Measurements from ENCODE around the gene ZNF471. TPM values are rescaled to one million over a fixed set of nuclear protein-coding genes. Genes with fewer than 3 reads are reported as not detected.

ZNF471 gene
- not detected in 2 replicates for total RNA-seq (2016; rRNA removed; fragmentation: Illumina TruSeq; extraction: Trizol)
- total RNA-seq (2016; cell fraction: cytosol; rRNA removed; fragmentation: Illumina TruSeq; extraction: Trizol; ENCODE audit: low read depth) = not detected in 2 replicates
- total RNA-seq (2016; cell fraction: insoluble cytoplasmic fraction; rRNA removed; fragmentation: Illumina TruSeq; extraction: Trizol) = not detected in 2 replicates
- not detected in 2 replicates for total RNA-seq (2016; cell fraction: membrane; rRNA removed; fragmentation: Illumina TruSeq; extraction: Trizol)
- not detected in 2 replicates for total RNA-seq (2016; cell fraction: nucleus; rRNA removed; fragmentation: Illumina TruSeq; extraction: Trizol)
- polyA plus RNA-seq (2011; rRNA removed) = not detected in 2 replicates
- polyA plus RNA-seq (2011; cell fraction: cytosol; rRNA removed) = not detected in 2 replicates
- polyA plus RNA-seq (2011; cell fraction: nucleus; rRNA removed) = not detected in 2 replicates
- polyA plus RNA-seq (2012) = not detected in 2 replicates
- not detected in 2 replicates for polyA plus RNA-seq (2016; cell fraction: cytosol; fragmentation: Illumina TruSeq; extraction: Trizol; ENCODE audit: low read depth)
- not detected in 2 replicates for polyA plus RNA-seq (2016; cell fraction: insoluble cytoplasmic fraction; fragmentation: Illumina TruSeq; extraction: Trizol; ENCODE audit: low read depth)
- polyA plus RNA-seq (2016; cell fraction: membrane; fragmentation: Illumina TruSeq; extraction: Trizol; ENCODE audit: low read depth) = not detected in 2 replicates
- polyA plus RNA-seq (2016; cell fraction: nucleus; fragmentation: Illumina TruSeq; extraction: Trizol; ENCODE audit: insufficient read depth, low read depth) = not detected in 2 replicates
- not detected in 2 replicates for polyA minus RNA-seq (2011; rRNA and poly(A)+ RNA removed; ENCODE audit: low replicate concordance)
- polyA minus RNA-seq (2011; cell fraction: cytosol; rRNA and poly(A)+ RNA removed) = not detected in 2 replicates
- not detected in 2 replicates for polyA minus RNA-seq (2011; cell fraction: nucleus; rRNA and poly(A)+ RNA removed)
- not detected for Bru-seq, nascent RNA
- not detected for BruChase-seq, experiment 1, labeled RNA remaining after a 6-hour chase
- not detected for BruChase-seq, experiment 2, labeled RNA remaining after a 2-hour chase
- long read RNA-seq, experiment 1 = 0 reads
- long read RNA-seq, experiment 2 = 0 reads

- no peaks in the 10 kb centered on the region for H4K20me1 ChIP-seq (ENCODE audit: insufficient read depth, low read length)
- CTCF ChIA-PET (ENCODE audit: low intra/inter-chr PET ratio, low total read pairs) = no interaction called here
- intact Hi-C loops (cut with micrococcal nuclease; ENCODE audit: unreplicated experiment) (no loop called here), in situ Hi-C loops (cut with HindIII; ENCODE audit: extremely low pct_ligation_motif_present, low pct_unique_long_range_greater_than_20kb) (no loop called here)
- H3K79me2 ChIP-seq (ENCODE audit: insufficient read depth, low read length) = no peaks in the 10 kb centered on the region
- peaks cover 92% of the 10 kb centered on the region for H3K9me3 ChIP-seq (ENCODE audit: low read length)
- DNase-seq (ENCODE audit: low spot score) (no peak), FAIRE-seq (no peak), ATAC-seq (no peak)
- POLR2A ChIA-PET = no interaction called here
- WGBS (ENCODE audit: low lambda C conversion rate) = 67% methylated on average over 66 of the region's 74 CpGs
- H3K27ac ChIP-seq (ENCODE audit: extremely low read length, insufficient read depth, low read length) = no peak within 1 kb of the TSS
- no peak within 1 kb of the TSS for H3K4me3 ChIP-seq (replicated peaks in 1 of 3; ENCODE audit: insufficient read depth in 1 of 3, low read depth in 2 of 3, low read length in 3 of 3)
- no peaks in the 10 kb centered on the region for H3K4me1 ChIP-seq (ENCODE audit: insufficient read depth, low read length)
- BruUV-seq (replicated peaks) = no TSS peak
- no peak within 1 kb of the TSS for H3K4me2 ChIP-seq (ENCODE audit: low read depth, low read length)
- no peak within 1 kb of the TSS for H2AFZ ChIP-seq (ENCODE audit: low read length)
- H3K9ac ChIP-seq (ENCODE audit: insufficient read depth, low read depth, low read length) = no peak within 1 kb of the TSS
- H3K36me3 ChIP-seq (replicated peaks in 1 of 2; ENCODE audit: control insufficient read depth in 1 of 2, insufficient read depth in 2 of 2, low read length in 2 of 2) = no peaks in the 10 kb centered on the region
- H3K27me3 ChIP-seq (ENCODE audit: control insufficient read depth in 1 of 2, insufficient read depth in 2 of 2, low read length in 2 of 2) = no peaks in the 10 kb centered on the region
- TF ChIP-seq SAFB2 (CRISPR knock-in tag; IDR thresholded peaks at IDR 0.05; ENCODE audit: borderline replicate concordance, low read depth) (no peak), SMC3 (IDR thresholded peaks at IDR 0.05; ENCODE audit: low read length) (no peak)
These were observed at the start of gene ZNF471 for GRCh38 chr19:56507446-56508289. Gene ZNF471 (plus strand): TSS chr19:56507855. CDS start chr19:56511572, 3,717 bp downstream.

- Histone ChIP-seq H3K36me3 (replicated peaks in 1 of 2; ENCODE audit: control insufficient read depth in 1 of 2, insufficient read depth in 2 of 2, low read length in 2 of 2) (no peaks in the 10 kb centered on the region), H3K4me3 (replicated peaks in 1 of 3; ENCODE audit: insufficient read depth in 1 of 3, low read depth in 2 of 3, low read length in 3 of 3) (no peak overlapping the region), H3K9ac (ENCODE audit: insufficient read depth, low read depth, low read length) (no peak overlapping the region), H3K79me2 (ENCODE audit: insufficient read depth, low read length) (no peaks in the 10 kb centered on the region), H3K4me2 (ENCODE audit: low read depth, low read length) (no peak overlapping the region), H3K9me3 (ENCODE audit: low read length) (peaks cover 92% of the 10 kb centered on the region), H4K20me1 (ENCODE audit: insufficient read depth, low read length) (no peaks in the 10 kb centered on the region), H3K4me1 (ENCODE audit: insufficient read depth, low read length) (no peaks in the 10 kb centered on the region), H2AFZ (ENCODE audit: low read length) (no peak overlapping the region), H3K27me3 (ENCODE audit: control insufficient read depth in 1 of 2, insufficient read depth in 2 of 2, low read length in 2 of 2) (no peaks in the 10 kb centered on the region), H3K27ac (ENCODE audit: extremely low read length, insufficient read depth, low read length) (no peak overlapping the region)
- ChIA-PET CTCF (ENCODE audit: low intra/inter-chr PET ratio, low total read pairs) (no interaction called here), POLR2A (no interaction called here)
- WGBS (ENCODE audit: low lambda C conversion rate) = 20% methylated on average over 2 of the region's 3 CpGs
- BruUV-seq (replicated peaks) = no TSS peak
- intact Hi-C loops (cut with micrococcal nuclease; ENCODE audit: unreplicated experiment) (no loop called here), in situ Hi-C loops (cut with HindIII; ENCODE audit: extremely low pct_ligation_motif_present, low pct_unique_long_range_greater_than_20kb) (no loop called here)
- DNase-seq (ENCODE audit: low spot score) (no peak), FAIRE-seq (no peak), ATAC-seq (no peak)
- TF ChIP-seq ZNF749 (CRISPR knock-in tag; IDR thresholded peaks at IDR 0.05; ENCODE audit: borderline replicate concordance) = no peak
- no peak for TF ChIP-seq MZF1 (CRISPR knock-in tag; IDR thresholded peaks at IDR 0.05; ENCODE audit: borderline replicate concordance)
- no peak for TF ChIP-seq ZNF510 (CRISPR knock-in tag; IDR thresholded peaks at IDR 0.05; ENCODE audit: low read depth)
- no peak for TF ChIP-seq FOXM1 (CRISPR knock-in tag; IDR thresholded peaks at IDR 0.05)
- no peak for TF ChIP-seq NFYB (CRISPR knock-in tag; IDR thresholded peaks at IDR 0.05)
- TF ChIP-seq SOX13 (IDR thresholded peaks at IDR 0.05) = no peak
- no peak for TF ChIP-seq SOX13 (CRISPR knock-in tag; conservative IDR thresholded peaks at IDR 0.05 in 1 of 2, IDR thresholded peaks at IDR 0.05 in 1 of 2)
- no peak for TF ChIP-seq ARNT2 (CRISPR knock-in tag; IDR thresholded peaks at IDR 0.05; ENCODE audit: low read depth)
- no peak for TF ChIP-seq ZNF331 (CRISPR knock-in tag; IDR thresholded peaks at IDR 0.05)
- no peak for TF ChIP-seq PBX3 (CRISPR knock-in tag; IDR thresholded peaks at IDR 0.05; ENCODE audit: borderline replicate concordance)
- no peak for TF ChIP-seq SRSF9 (IDR thresholded peaks at IDR 0.05; ENCODE audit: borderline replicate concordance, insufficient read depth, low read depth, low read length, poor library complexity, severe bottlenecking)
These were observed 33.3 kb upstream of the ZNF471 start for GRCh38 chr19:56474308-56474707.

Data from HepG2 (cell line).